ENCODE data around the gene GLP1R.
"Not testable (repeated sequence)": the region's sequence is repeated elsewhere in the genome, so short reads cannot be mapped to it uniquely, and the experiment has no call there.

GLP1R gene

GRCh38 chr6:39136207-39136606 lies 87.6 kb downstream of the GLP1R start:
- DNase-seq = not testable (repeated sequence)

GRCh38 chr6:39137245-39137644 lies 88.7 kb downstream of the GLP1R start:
- peak in 1 of 2 donors; percentile 18 for DNase-seq

All from CD4-positive, alpha-beta T cell treated with Interleukin-4 for 1 hour (primary cell).